Measurements from ENCODE around the gene TRABD2A.

DNA sequence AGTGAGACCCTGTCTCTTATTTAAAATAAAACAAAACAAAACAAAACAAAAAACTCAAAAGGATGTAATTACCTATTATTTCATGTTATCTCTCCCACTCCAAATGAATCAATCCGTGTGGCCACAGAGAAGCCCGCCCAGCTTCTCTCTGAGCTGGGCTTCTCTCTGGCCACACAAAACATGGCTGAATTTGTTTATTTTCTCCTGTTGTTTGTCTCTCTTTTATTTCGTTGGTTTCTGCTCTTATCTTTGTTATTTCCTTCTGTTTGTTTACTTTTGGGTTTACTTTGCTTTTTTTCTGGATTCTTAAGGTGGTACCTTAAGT lies 1.5 kb upstream of the TRABD2A start:
- TF ChIP-seq, protein P1, sequence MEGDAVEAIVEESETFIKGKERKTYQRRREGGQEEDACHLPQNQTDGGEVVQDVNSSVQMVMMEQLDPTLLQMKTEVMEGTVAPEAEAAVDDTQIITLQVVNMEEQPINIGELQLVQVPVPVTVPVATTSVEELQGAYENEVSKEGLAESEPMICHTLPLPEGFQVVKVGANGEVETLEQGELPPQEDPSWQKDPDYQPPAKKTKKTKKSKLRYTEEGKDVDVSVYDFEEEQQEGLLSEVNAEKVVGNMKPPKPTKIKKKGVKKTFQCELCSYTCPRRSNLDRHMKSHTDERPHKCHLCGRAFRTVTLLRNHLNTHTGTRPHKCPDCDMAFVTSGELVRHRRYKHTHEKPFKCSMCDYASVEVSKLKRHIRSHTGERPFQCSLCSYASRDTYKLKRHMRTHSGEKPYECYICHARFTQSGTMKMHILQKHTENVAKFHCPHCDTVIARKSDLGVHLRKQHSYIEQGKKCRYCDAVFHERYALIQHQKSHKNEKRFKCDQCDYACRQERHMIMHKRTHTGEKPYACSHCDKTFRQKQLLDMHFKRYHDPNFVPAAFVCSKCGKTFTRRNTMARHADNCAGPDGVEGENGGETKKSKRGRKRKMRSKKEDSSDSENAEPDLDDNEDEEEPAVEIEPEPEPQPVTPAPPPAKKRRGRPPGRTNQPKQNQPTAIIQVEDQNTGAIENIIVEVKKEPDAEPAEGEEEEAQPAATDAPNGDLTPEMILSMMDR (IDR thresholded peaks at IDR 0.05 in 2 of 3, conservative IDR thresholded peaks at IDR 0.05 in 1 of 3; ENCODE audit: borderline replicate concordance in 1 of 3, insufficient read depth in 1 of 3, low read depth in 2 of 3, low read length in 2 of 3), result no peak
- TF ChIP-seq ELF1 (IDR thresholded peaks at IDR 0.05; ENCODE audit: borderline replicate concordance, low read depth), result no peak
- TF ChIP-seq ZNF274 (IDR thresholded peaks at IDR 0.05; ENCODE audit: low read depth, low read length), result no peak
- TF ChIP-seq POLR2AphosphoS5 (IDR thresholded peaks at IDR 0.05; ENCODE audit: low read depth, low read length), result no peak
- TF ChIP-seq POLR2A (IDR thresholded peaks at IDR 0.05; ENCODE audit: borderline replicate concordance, extremely low read depth, insufficient read depth, insufficient read length), result no peak
- no peak for TF ChIP-seq ZFX (IDR thresholded peaks at IDR 0.05)
- TF ChIP-seq CEBPB (IDR thresholded peaks at IDR 0.05; ENCODE audit: low read depth), result no peak
